Psoas muscle (tissue), 8 donors: Measurements from ENCODE around the gene ZNF439. TPM values are rescaled to one million over a fixed set of nuclear protein-coding genes. Genes with fewer than 3 reads are reported as not detected.
"Not testable (repeated sequence)": the region's sequence is repeated elsewhere in the genome, so short reads cannot be mapped to it uniquely, and the experiment has no call there.

Experiments used
- ATAC-seq, 4 donors: fragments of 200-7000 bp; cut with Tn5 transposase; one replicate each; pipeline ENCODE4 v1.9.1; 2020; ENCODE audit warnings: moderate library complexity in 3 of 4, mild to moderate bottlenecking in 2 of 4
- DNase-seq, 2 donors: peaks; one replicate each; pipeline ENCODE4 v3.0.0-alpha.2; 2020
- H3K27ac ChIP-seq: fragments of 200-600 bp; one replicate; pipeline ENCODE4 v1.8.0; 2022
- H3K27me3 ChIP-seq, 3 donors: fragments of 200-600 bp in 1 of 3; one replicate each; pipeline versions ENCODE4 v1.6.1 to v1.8.0; 2013 to 2022; ENCODE audit warnings: low read length in 2 of 3, mild to moderate bottlenecking in 2 of 3, moderate library complexity in 1 of 3; ENCODE audit not compliant: insufficient read depth in 3 of 3
- H3K36me3 ChIP-seq, 2 donors: fragments of 200-600 bp in 1 of 2; one replicate each; pipeline versions ENCODE4 v1.6.1 to v1.8.0; 2013 to 2022; ENCODE audit warnings: low read depth in 1 of 2, mild to moderate bottlenecking in 1 of 2, moderate library complexity in 1 of 2; ENCODE audit not compliant: insufficient read depth in 1 of 2
- H3K4me1 ChIP-seq: fragments of 200-600 bp; one replicate; pipeline ENCODE4 v1.8.0; 2022
- H3K4me3 ChIP-seq: fragments of 200-600 bp; one replicate; pipeline ENCODE4 v1.8.0; 2022; ENCODE audit warnings: mild to moderate bottlenecking
- H3K9me3 ChIP-seq: fragments of 200-600 bp; one replicate; pipeline ENCODE4 v1.8.0; 2022
- WGBS, 3 donors: extraction: QIAGEN DNeasy Blood & Tissue Kit; methylation state at CpG; one replicate each; pipeline versions ENCODE4 v1.1.6 to v1.1.7; 2013; 5-methylcytosine and 5-hydroxymethylcytosine counted together
- intact Hi-C, 2 donors: fragments of 100-400 bp; cut with DNase I; formaldehyde crosslinking; loops; one replicate each; pipeline versions ENCODE4 v1.11.0 to v1.14.2; 2022
- polyA plus RNA-seq, 3 donors: library from polyadenylated mRNA; stranded (reverse); fragments of 200-250 nt; gene quantifications; one replicate each; pipeline ENCODE4 v1.2.3, GENCODE V29; 2013
- total RNA-seq, 4 donors: library from RNA; stranded (reverse); fragmentation: NEBNext Ultra II Directional in 2 of 4; extraction: Animal tissue kit (Norgen Biotek cat#: 25700) in 2 of 4; gene quantifications; one replicate each; pipeline versions ENCODE4 v1.2.1 to v1.2.4, GENCODE V29; 2021 to 2023
- TF ChIP-seq, protein P1 (sequence below): fragments of 200-600 bp; IDR thresholded peaks from one replicate; pipeline ENCODE4 v1.8.0; 2022; ENCODE audit warnings: antibody characterized with exemption
- donor health status: healthy with polysubstance abuse.
- donor health status: DM: no; HTN: no; CAD: no; lungs with moderate emphysema.
- donor health status: Bipolar disorder and iron deficiency.
- donor health status: healthy.
- donor health status: DM: yes; HTN: yes; CAD: no.
- donor health status: DM: no; HTN: no; CAD: no.
- donor health status: DM: no; HTN: no; CAD: no.
- donor health status: DM: yes; HTN: yes; CAD: no.

Gene ZNF439
- total and polyA plus RNA-seq, 7 donors = 0.17 to 2.4 (median 0.36) TPM

DNA sequence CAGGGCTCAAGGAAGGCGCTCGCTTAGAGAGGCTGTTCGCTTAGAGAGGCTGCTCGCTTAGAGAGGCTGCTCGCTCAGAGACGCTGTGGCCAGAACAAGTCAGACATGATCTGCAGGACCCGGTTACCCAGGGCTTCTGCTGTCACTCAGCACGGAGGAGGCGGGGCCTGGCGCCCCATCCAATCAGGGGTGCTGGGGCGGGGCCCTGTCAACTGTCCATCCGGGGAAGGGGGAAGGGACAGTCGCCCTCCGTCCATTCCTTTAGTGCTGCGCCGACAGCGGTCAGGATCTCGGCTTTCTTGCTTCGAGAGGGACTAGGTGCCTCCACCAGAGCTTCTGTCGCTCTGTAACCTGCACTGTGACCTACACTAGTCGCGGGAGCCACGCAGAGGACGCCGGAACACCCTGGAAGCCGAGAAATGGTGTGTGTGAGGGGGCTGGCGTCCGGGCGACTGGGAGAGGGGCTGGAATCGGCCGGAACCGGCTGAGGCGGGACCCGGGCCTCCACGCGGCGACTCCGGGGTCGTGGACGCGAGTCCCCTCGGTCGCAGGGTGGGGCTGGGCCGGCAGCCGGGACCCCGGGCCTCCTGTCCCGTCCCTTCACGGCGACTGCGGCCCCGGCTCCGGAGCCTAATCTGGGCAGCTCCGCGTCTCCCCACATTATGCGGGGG lies 34.4 kb upstream of the ZNF439 start, which contains the start of gene ZNF440:
ZNF440 (plus strand) TSS at position 245 of the 671 bp plus-strand sequence; CDS start at position 420, 175 bp downstream.
- Histone ChIP-seq H3K4me1 (peaks cover 4% of the 10 kb centered on the region), H3K9me3 (peaks cover 1% of the 10 kb centered on the region), H3K27me3 (no peaks in the 10 kb centered on the region), H3K4me3 (peak within 1 kb of the TSS; percentile 93), H3K36me3 (peaks cover 0 to 7% of the 10 kb centered on the region in 2 donors), H3K27ac (peak within 1 kb of the TSS; percentile 91)
- ATAC-seq (peak; percentile 100), DNase-seq (peak; percentile 96 to 98)
- WGBS, 3 donors = 0% methylated on average over 49 to 55 of the region's 55 CpGs
- TF ChIP-seq, protein P1, sequence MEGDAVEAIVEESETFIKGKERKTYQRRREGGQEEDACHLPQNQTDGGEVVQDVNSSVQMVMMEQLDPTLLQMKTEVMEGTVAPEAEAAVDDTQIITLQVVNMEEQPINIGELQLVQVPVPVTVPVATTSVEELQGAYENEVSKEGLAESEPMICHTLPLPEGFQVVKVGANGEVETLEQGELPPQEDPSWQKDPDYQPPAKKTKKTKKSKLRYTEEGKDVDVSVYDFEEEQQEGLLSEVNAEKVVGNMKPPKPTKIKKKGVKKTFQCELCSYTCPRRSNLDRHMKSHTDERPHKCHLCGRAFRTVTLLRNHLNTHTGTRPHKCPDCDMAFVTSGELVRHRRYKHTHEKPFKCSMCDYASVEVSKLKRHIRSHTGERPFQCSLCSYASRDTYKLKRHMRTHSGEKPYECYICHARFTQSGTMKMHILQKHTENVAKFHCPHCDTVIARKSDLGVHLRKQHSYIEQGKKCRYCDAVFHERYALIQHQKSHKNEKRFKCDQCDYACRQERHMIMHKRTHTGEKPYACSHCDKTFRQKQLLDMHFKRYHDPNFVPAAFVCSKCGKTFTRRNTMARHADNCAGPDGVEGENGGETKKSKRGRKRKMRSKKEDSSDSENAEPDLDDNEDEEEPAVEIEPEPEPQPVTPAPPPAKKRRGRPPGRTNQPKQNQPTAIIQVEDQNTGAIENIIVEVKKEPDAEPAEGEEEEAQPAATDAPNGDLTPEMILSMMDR = no peak
- intact Hi-C loops = no loop called here

DNA sequence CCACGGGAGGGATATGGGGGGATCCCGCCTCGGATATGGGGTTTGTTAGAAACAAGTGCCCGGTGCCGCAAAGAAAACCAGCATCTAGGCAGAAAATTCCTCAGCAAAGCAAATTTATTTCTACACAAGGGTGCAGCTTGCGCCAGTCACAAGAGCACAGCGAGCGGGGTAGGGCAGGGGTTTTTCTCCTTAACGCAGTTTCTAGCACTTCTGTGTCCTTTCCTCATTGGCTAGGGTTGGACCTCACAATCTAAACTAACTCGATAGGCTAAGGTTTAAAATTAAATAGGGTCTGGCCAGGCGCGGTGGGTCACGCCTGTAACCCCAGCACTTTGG lies 33.9 kb upstream of the ZNF439 start:
- DNase-seq = no peak
- intact Hi-C loops = no loop called here
- Histone ChIP-seq H3K27me3 (no peaks in the 10 kb centered on the region), H3K4me3 (peak overlapping the region; percentile 93), H3K36me3 (peaks cover 0 to 12% of the 10 kb centered on the region in 2 donors), H3K9me3 (no peaks in the 10 kb centered on the region), H3K27ac (peak overlapping the region; percentile 91), H3K4me1 (peaks cover 4% of the 10 kb centered on the region)
- TF ChIP-seq, protein P1 = no peak
- 8 to 12% (median 12%) methylated on average over 13 of the region's 13 CpGs for WGBS, 3 donors
- ATAC-seq = peak; percentile 15 to 43 (median 28)

DNA sequence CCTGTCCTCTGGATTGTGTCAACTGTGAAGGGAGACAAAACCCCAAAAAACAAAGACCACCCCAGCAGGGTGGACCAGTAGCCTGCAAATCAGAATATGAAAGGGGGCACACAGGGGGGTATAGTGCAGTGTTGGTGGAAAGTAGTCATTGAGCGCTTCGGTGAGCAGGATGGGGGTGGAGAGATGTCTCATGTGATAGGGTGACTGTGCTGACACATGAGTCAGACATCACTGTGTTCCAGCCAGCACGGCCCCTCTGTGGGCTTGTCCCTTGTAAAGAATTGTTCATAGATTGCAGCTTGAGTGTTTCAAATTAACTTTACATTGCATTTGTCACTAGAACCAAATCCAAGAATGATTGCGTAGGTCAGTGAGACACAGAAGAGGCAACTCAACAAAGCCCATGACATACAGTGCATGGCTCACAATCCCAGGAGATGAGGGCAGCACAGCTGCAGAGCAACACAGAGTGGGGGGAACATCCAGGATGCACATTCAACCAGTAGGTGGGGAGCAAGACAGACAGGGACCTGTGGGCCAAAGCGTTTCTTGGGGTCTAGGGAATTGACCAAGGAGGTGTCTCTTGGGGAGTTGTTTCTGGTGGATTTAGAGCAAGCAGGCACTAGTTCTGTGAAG lies 26.9 kb upstream of the ZNF439 start:
- H3K9me3 ChIP-seq = no peaks in the 10 kb centered on the region
- H3K27ac ChIP-seq = no peak overlapping the region
- peaks cover 2 to 17% of the 10 kb centered on the region in 2 donors for H3K36me3 ChIP-seq
- H3K4me1 ChIP-seq = no peaks in the 10 kb centered on the region
- TF ChIP-seq, protein P1 = no peak
- no peak overlapping the region for H3K4me3 ChIP-seq
- no peaks in the 10 kb centered on the region for H3K27me3 ChIP-seq
- ATAC-seq = no peak
- intact Hi-C loops = no loop called here
- DNase-seq = no peak
- WGBS, 3 donors = 86 to 92% (median 91%) methylated on average over 5 of the region's 5 CpGs

DNA sequence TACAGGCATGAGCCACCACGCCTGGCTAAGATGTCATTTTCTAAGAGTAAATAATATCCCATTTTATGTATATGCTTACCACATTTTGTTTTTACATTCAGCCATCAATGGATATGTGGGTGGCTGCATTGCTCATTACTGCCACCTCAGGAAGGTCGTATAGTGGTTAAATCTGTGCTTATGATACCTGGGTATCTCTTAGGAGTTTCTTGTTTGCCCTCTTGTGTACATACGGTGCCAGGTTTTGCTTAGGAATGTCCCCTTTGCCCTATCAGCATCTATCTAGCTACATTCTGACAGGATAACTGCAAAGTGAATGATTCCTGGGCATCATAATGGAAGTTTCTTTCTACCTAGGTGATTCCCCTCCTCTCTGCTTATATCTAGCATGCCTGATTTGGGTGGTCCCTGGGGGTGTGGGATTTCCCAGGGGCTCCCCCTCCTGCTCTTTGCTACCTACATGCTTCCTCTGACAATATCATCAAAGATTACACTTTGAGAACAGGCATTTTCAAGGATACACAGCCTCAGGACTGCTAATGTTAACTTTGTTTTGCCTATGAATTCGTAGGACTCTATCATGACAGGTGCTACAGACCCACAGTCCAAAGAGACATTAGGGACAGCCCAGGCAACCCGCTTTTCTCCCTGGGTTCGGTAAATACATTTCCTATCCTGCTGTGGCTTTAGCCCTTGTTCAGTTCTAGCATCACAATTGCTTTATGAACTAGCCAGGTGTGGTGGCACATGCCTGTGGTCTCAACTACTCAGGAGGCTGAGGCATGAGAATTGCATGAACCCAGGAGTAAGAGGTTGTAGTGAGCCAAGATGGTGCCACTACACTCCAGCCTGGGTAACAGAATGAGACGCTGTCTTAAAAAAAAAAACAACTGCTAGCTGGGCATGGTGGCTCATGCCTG lies 19.3 kb upstream of the ZNF439 start:
- H3K4me3 ChIP-seq, DNase-seq, ATAC-seq, H3K27me3 ChIP-seq, H3K4me1 ChIP-seq, H3K27ac ChIP-seq, intact Hi-C loops: not testable (repeated sequence)
- WGBS, 3 donors = 92 to 96% (median 93%) methylated on average over 7 of the region's 7 CpGs
- peaks cover 26 to 48% of the 10 kb centered on the region in 2 donors for H3K36me3 ChIP-seq
- peaks cover 33% of the 10 kb centered on the region for H3K9me3 ChIP-seq
